Endothelial cell of umbilical vein (primary cell): ENCODE results near the gene EIF2A. TPM values are rescaled to one million over a fixed set of nuclear protein-coding genes. Genes with fewer than 3 reads are reported as not detected.

Experiments used
- BruUV-seq: library from RNA; stranded (reverse); fragments of 400-500 nt; replicated peaks from 2 replicates; lab custom pipeline; 2021; lab: Mats Ljungman, UMichigan
- CTCF ChIA-PET: fragments of 300-600, 350-600 bp; sonication (Branson Sonifier 250); formaldehyde crosslinking; loops from one replicate; lab custom pipeline; 2021; ENCODE audit warnings: antibody characterized with exemption, inconsistent platforms; lab: Charles Lee
- POLR2A ChIA-PET: fragments of 300-600, 350-600 bp; sonication (Branson Sonifier 250); formaldehyde crosslinking; loops from one replicate; lab custom pipeline; 2021; ENCODE audit warnings: antibody characterized with exemption, inconsistent platforms; lab: Charles Lee
- DNase-seq: peaks from one replicate; pipeline ENCODE4 v3.0.0-alpha.2; 2011; ENCODE audit warnings: low read depth, low spot score
- FAIRE-seq: peaks from 2 replicates; lab custom pipeline; 2011; peaks lifted over from hg19 to GRCh38; lab: Jason Lieb, UNC
- H2AFZ ChIP-seq: 2 replicates; pipeline ENCODE4 v1.6.0; 2012; ENCODE audit warnings: low read depth, low read length, control low read depth, inconsistent platforms
- H3K27ac ChIP-seq: 2 replicates; pipeline ENCODE4 v1.5.1; 2011; ENCODE audit warnings: low read depth, mild to moderate bottlenecking, control low read depth, low read length, moderate library complexity; ENCODE audit not compliant: insufficient read depth
- H3K27me3 ChIP-seq, 2 experiments: 2 replicates each; pipeline versions ENCODE4 v1.6.0 to v1.6.1; 2011; ENCODE audit warnings: low read length in 2 of 2, mixed read lengths in 1 of 2; ENCODE audit not compliant: control insufficient read depth in 2 of 2, insufficient read depth in 2 of 2
- H3K36me3 ChIP-seq, 2 experiments: 2 replicates in 1 of 2; 3 replicates in 1 of 2; pipeline ENCODE4 v1.5.1; 2011; ENCODE audit warnings: low read length in 2 of 2, mild to moderate bottlenecking in 1 of 2, moderate library complexity in 1 of 2; ENCODE audit not compliant: control insufficient read depth in 2 of 2, insufficient read depth in 2 of 2; ENCODE audit errors: extremely low read depth in 1 of 2
- H3K4me1 ChIP-seq: 3 replicates; pipeline ENCODE4 v1.5.1; 2011; ENCODE audit warnings: mild to moderate bottlenecking, low read length; ENCODE audit not compliant: control insufficient read depth, insufficient read depth; ENCODE audit errors: extremely low read depth
- H3K4me2 ChIP-seq: 2 replicates; pipeline ENCODE4 v1.6.1; 2011; ENCODE audit warnings: low read length, control low read depth, mixed read lengths; ENCODE audit not compliant: insufficient read depth
- H3K4me3 ChIP-seq, 3 experiments: fragments of 200-600 bp in 1 of 3; sonication (generic), shearing (Covaris generic) in 1 of 3; replicated peaks in 1 of 3; 2 replicates each; pipeline ENCODE4 v1.5.1; 2011 to 2016; ENCODE audit warnings: control low read depth in 3 of 3, low read length in 3 of 3, mild to moderate bottlenecking in 2 of 3, inconsistent platforms in 1 of 3, low read depth in 1 of 3, moderate library complexity in 1 of 3; ENCODE audit not compliant: insufficient read depth in 1 of 3
- H3K79me2 ChIP-seq: 2 replicates; pipeline ENCODE4 v1.6.0; 2012; ENCODE audit warnings: low read length, inconsistent platforms; ENCODE audit not compliant: control insufficient read depth, insufficient read depth
- H3K9ac ChIP-seq: replicated peaks from 2 replicates; pipeline ENCODE3; 2011; ENCODE audit warnings: low read length, control low read depth; ENCODE audit not compliant: insufficient read depth; ENCODE audit errors: extremely low read depth
- H3K9me1 ChIP-seq: replicated peaks from 3 replicates; pipeline ENCODE4 v1.6.0; 2011; ENCODE audit warnings: mild to moderate bottlenecking, low read length; ENCODE audit not compliant: control insufficient read depth, insufficient read depth; ENCODE audit errors: extremely low read depth
- H3K9me3 ChIP-seq: replicated peaks from 2 replicates; pipeline ENCODE4 v1.5.1; 2012; ENCODE audit warnings: low read length, inconsistent platforms; ENCODE audit not compliant: control insufficient read depth, insufficient read depth
- H4K20me1 ChIP-seq: replicated peaks from 2 replicates; pipeline ENCODE3; 2011; ENCODE audit warnings: mild to moderate bottlenecking, low read length; ENCODE audit not compliant: control insufficient read depth, insufficient read depth; ENCODE audit errors: extremely low read depth
- EZH2 ChIP-seq: IDR thresholded peaks from 2 replicates; pipeline ENCODE4 v1.6.1; 2012; ENCODE audit warnings: borderline replicate concordance, low read depth, mild to moderate bottlenecking, moderate library complexity, low read length, inconsistent platforms; ENCODE audit not compliant: severe bottlenecking
- FOS ChIP-seq: IDR thresholded peaks from 2 replicates; pipeline ENCODE4 v1.6.1; 2011; ENCODE audit warnings: mild to moderate bottlenecking, low read length, moderate library complexity, borderline replicate concordance; ENCODE audit not compliant: insufficient read depth
- GATA2 ChIP-seq: IDR thresholded peaks from 2 replicates; pipeline ENCODE4 v1.7.0; 2011; ENCODE audit warnings: low read depth, mild to moderate bottlenecking, moderate library complexity, mixed read lengths, low read length; ENCODE audit not compliant: insufficient read length, insufficient read depth
- JUN ChIP-seq: IDR thresholded peaks from 2 replicates; pipeline ENCODE4 v1.6.1; 2011; ENCODE audit warnings: borderline replicate concordance, low read depth; ENCODE audit not compliant: insufficient read length, insufficient read depth
- MYC ChIP-seq: IDR thresholded peaks from one replicate; pipeline ENCODE4 v1.6.1; 2011; ENCODE audit warnings: mild to moderate bottlenecking, low read depth, low read length
- POLR2A ChIP-seq: IDR thresholded peaks from 2 replicates; pipeline ENCODE4 v1.6.1; 2012; ENCODE audit warnings: low read depth, mild to moderate bottlenecking, control low read depth, low read length
- POLR2AphosphoS5 ChIP-seq: IDR thresholded peaks from 2 replicates; pipeline ENCODE4 v1.6.1; 2012; ENCODE audit warnings: low read depth, mild to moderate bottlenecking, control low read depth, low read length, moderate library complexity; ENCODE audit not compliant: insufficient read depth
- dilution Hi-C: fragments of 300-500 bp; cut with MboI; formaldehyde crosslinking; loops from one replicate; pipeline ENCODE4 v1.15.0; 2019; ENCODE audit warnings: low sequenced_read_pairs; ENCODE audit not compliant: extremely low pct_ligation_motif_present
- intact Hi-C: fragments of 100-400 bp; cut with micrococcal nuclease; formaldehyde crosslinking; loops from one replicate; pipeline ENCODE4 v1.10.0; 2022
- polyA plus RNA-seq, 4 experiments: library from polyadenylated mRNA; depleted of rRNA in 3 of 4; stranded (reverse) in 3 of 4; unstranded in 1 of 4; fragments of >200 nt; gene quantifications; 2 replicates each; pipeline versions ENCODE4 v1.2.1 to v1.2.3, GENCODE V29; 2011 to 2012; ENCODE audit warnings: missing spikeins in 1 of 4
- total RNA-seq: library from RNA; stranded (reverse); gene quantifications from 2 replicates; pipeline ENCODE4 v1.2.3, GENCODE V29; 2021
- TF ChIP-seq, protein P1 (sequence below): IDR thresholded peaks from 2 replicates; pipeline ENCODE4 v1.6.1; 2011; ENCODE audit not compliant: insufficient read depth, insufficient read length
- TF ChIP-seq, protein P2 (sequence below), 2 donors: IDR thresholded peaks; 1 replicate in 1 of 2; 2 replicates in 1 of 2; pipeline ENCODE4 v1.5.1; 2011; ENCODE audit warnings: low read length in 2 of 2, mild to moderate bottlenecking in 2 of 2, moderate library complexity in 2 of 2, control low read depth in 1 of 2, inconsistent platforms in 1 of 2, low read depth in 1 of 2; ENCODE audit not compliant: insufficient read depth in 1 of 2; ENCODE audit errors: extremely low read depth in 1 of 2

Gene EIF2A
- total and polyA plus RNA-seq, 2 donors (not counting 3 experiments of a cell fraction or from before 2014, with no cell fraction given), result 85.2 to 97.6 TPM

- Histone ChIP-seq H4K20me1 (no peaks in the 10 kb centered on the region), H3K27me3 (peaks cover 0 to 2% of the 10 kb centered on the region in 2 experiments), H3K4me3 (no peak overlapping the region), H3K36me3 (no peaks in the 10 kb centered on the region), H2AFZ (no peak overlapping the region), H3K9me1 (no peaks in the 10 kb centered on the region), H3K4me2 (no peak overlapping the region), H3K27ac (no peak overlapping the region), H3K79me2 (no peaks in the 10 kb centered on the region), H3K9ac (no peak overlapping the region), H3K4me1 (no peaks in the 10 kb centered on the region), H3K9me3 (no peaks in the 10 kb centered on the region)
- BruUV-seq, result no TSS peak
- TF ChIP-seq POLR2A (no peak), EZH2 (no peak), POLR2AphosphoS5 (no peak), FOS (no peak), GATA2 (no peak), MYC (no peak), JUN (no peak)
- TF ChIP-seq, protein P1, sequence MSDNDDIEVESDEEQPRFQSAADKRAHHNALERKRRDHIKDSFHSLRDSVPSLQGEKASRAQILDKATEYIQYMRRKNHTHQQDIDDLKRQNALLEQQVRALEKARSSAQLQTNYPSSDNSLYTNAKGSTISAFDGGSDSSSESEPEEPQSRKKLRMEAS, result no peak
- TF ChIP-seq, protein P2, sequence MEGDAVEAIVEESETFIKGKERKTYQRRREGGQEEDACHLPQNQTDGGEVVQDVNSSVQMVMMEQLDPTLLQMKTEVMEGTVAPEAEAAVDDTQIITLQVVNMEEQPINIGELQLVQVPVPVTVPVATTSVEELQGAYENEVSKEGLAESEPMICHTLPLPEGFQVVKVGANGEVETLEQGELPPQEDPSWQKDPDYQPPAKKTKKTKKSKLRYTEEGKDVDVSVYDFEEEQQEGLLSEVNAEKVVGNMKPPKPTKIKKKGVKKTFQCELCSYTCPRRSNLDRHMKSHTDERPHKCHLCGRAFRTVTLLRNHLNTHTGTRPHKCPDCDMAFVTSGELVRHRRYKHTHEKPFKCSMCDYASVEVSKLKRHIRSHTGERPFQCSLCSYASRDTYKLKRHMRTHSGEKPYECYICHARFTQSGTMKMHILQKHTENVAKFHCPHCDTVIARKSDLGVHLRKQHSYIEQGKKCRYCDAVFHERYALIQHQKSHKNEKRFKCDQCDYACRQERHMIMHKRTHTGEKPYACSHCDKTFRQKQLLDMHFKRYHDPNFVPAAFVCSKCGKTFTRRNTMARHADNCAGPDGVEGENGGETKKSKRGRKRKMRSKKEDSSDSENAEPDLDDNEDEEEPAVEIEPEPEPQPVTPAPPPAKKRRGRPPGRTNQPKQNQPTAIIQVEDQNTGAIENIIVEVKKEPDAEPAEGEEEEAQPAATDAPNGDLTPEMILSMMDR (IDR thresholded peaks at IDR 0.05; ENCODE audit: extremely low read depth in 1 of 2, insufficient read depth in 1 of 2, low read depth in 1 of 2, low read length in 2 of 2), result no peak
- ChIA-PET CTCF (interaction anchor here (0.8 to 3.4 kb wide), 24 partner anchors 8 to 337 kb away, joined by 3 to 28 read pairs (median 4); partner anchors contain the start of genes ERICH6 and SERP1), POLR2A (interaction anchor here (1.0 kb wide), 1 partner anchor 14 kb away, joined by 3 read pairs; no protein-coding TSS in a partner anchor)
- intact Hi-C loops, result loop anchor here (1.0 to 5.0 kb wide), 4 partner anchors 195 to 619 kb away; partner anchors contain the start of gene SIAH2
- DNase-seq (no peak), FAIRE-seq (no peak)
- dilution Hi-C loops, result no loop called here
These were observed 18.9 kb upstream of the EIF2A start for GRCh38 chr3:150527464-150528255.
